Calu3 (cell line): ENCODE results near the gene RAB39B. TPM values are rescaled to one million over a fixed set of nuclear protein-coding genes. Genes with fewer than 3 reads are reported as not detected.
"Not testable (repeated sequence)": the region's sequence is repeated elsewhere in the genome, so short reads cannot be mapped to it uniquely, and the experiment has no call there.

ENCODE experiments used
- BruUV-seq: library from RNA; stranded (reverse); fragments of 400-500 nt; replicated peaks from 2 replicates; lab custom pipeline; 2021; lab: Mats Ljungman, UMichigan
- CTCF ChIA-PET: fragments of 300-600 bp; sonication (Branson Sonifier 250); formaldehyde crosslinking; loops from one replicate; lab custom pipeline; 2022; ENCODE audit warnings: antibody characterized with exemption; lab: Charles Lee
- DNase-seq: peaks from one replicate; pipeline ENCODE4 v3.0.0; 2022
- H3K27ac Mint-ChIP-seq: one replicate; pipeline ENCODE4 v1.8.0; 2022; ENCODE audit warnings: mixed read lengths; ENCODE audit not compliant: unreplicated experiment
- H3K27me3 Mint-ChIP-seq: one replicate; pipeline ENCODE4 v1.8.0; 2022; ENCODE audit warnings: mixed read lengths; ENCODE audit not compliant: unreplicated experiment
- H3K36me3 Mint-ChIP-seq: one replicate; pipeline ENCODE4 v1.8.0; 2022; ENCODE audit warnings: mild to moderate bottlenecking, moderate library complexity, mixed read lengths; ENCODE audit not compliant: insufficient read depth, unreplicated experiment
- H3K4me1 Mint-ChIP-seq: one replicate; pipeline ENCODE4 v1.8.0; 2022; ENCODE audit warnings: mild to moderate bottlenecking, low read depth, mixed read lengths; ENCODE audit not compliant: unreplicated experiment
- H3K4me3 Mint-ChIP-seq: one replicate; pipeline ENCODE4 v1.8.0; 2022; ENCODE audit warnings: mild to moderate bottlenecking, low read depth, moderate library complexity, mixed read lengths; ENCODE audit not compliant: unreplicated experiment
- H3K9me3 Mint-ChIP-seq: one replicate; pipeline ENCODE4 v1.8.0; 2022; ENCODE audit warnings: low read depth, mixed read lengths; ENCODE audit not compliant: unreplicated experiment
- CTCF ChIP-seq: fragments of 200-600 bp; IDR thresholded peaks from one replicate; pipeline ENCODE4 v1.8.0; 2022; ENCODE audit warnings: antibody characterized with exemption; ENCODE audit not compliant: unreplicated experiment
- intact Hi-C: fragments of 100-400 bp; cut with micrococcal nuclease; formaldehyde crosslinking; loops from one replicate; pipeline ENCODE4 v1.10.0; 2022; ENCODE audit not compliant: unreplicated experiment
- total RNA-seq: library from RNA; stranded (reverse); gene quantifications from 2 replicates; pipeline ENCODE4 v1.2.3, GENCODE V29; 2022

Gene RAB39B
- total RNA-seq, 1 experiment from 2014 or later, result 0.38 TPM

- CTCF ChIA-PET, result no interaction called here
- H3K27ac Mint-ChIP-seq, result no peak overlapping the region
- TF ChIP-seq CTCF, result no peak
- no peaks in the 10 kb centered on the region for H3K9me3 Mint-ChIP-seq
- H3K4me3 Mint-ChIP-seq, result no peak overlapping the region
- peaks cover 25% of the 10 kb centered on the region for H3K4me1 Mint-ChIP-seq
- DNase-seq, result no peak
- no TSS peak for BruUV-seq
- no peaks in the 10 kb centered on the region for H3K27me3 Mint-ChIP-seq
- peaks cover 21% of the 10 kb centered on the region for H3K36me3 Mint-ChIP-seq
- intact Hi-C loops, result no loop called here
Measured at GRCh38 chrX:155237719-155238118, 26.6 kb downstream of the RAB39B start.

GRCh38 chrX:155235891-155236290, 28.4 kb downstream of the RAB39B start:
- peaks cover 21% of the 10 kb centered on the region for H3K36me3 Mint-ChIP-seq
- no TSS peak for BruUV-seq
- no peak for TF ChIP-seq CTCF
- no peak overlapping the region for H3K27ac Mint-ChIP-seq
- H3K27me3 Mint-ChIP-seq, result no peaks in the 10 kb centered on the region
- H3K9me3 Mint-ChIP-seq, result no peaks in the 10 kb centered on the region
- H3K4me3 Mint-ChIP-seq, result no peak overlapping the region
- no peak for DNase-seq
- H3K4me1 Mint-ChIP-seq, result peaks cover 25% of the 10 kb centered on the region
- intact Hi-C loops, result no loop called here
- CTCF ChIA-PET, result no interaction called here

GRCh38 chrX:155231163-155231562, 33.1 kb downstream of the RAB39B start:
- H3K27ac Mint-ChIP-seq, result no peak overlapping the region
- peaks cover 14% of the 10 kb centered on the region for H3K36me3 Mint-ChIP-seq
- intact Hi-C loops, result no loop called here
- TF ChIP-seq CTCF, result no peak
- no peak overlapping the region for H3K4me3 Mint-ChIP-seq
- H3K4me1 Mint-ChIP-seq, result peaks cover 9% of the 10 kb centered on the region
- CTCF ChIA-PET, result no interaction called here
- H3K9me3 Mint-ChIP-seq, result no peaks in the 10 kb centered on the region
- BruUV-seq, result no TSS peak
- no peaks in the 10 kb centered on the region for H3K27me3 Mint-ChIP-seq
- DNase-seq, result no peak

GRCh38 chrX:155225774-155226173, 38.5 kb downstream of the RAB39B start:
- TF ChIP-seq CTCF, result no peak
- H3K4me3 Mint-ChIP-seq, result no peak overlapping the region
- no peaks in the 10 kb centered on the region for H3K9me3 Mint-ChIP-seq
- CTCF ChIA-PET, result interaction anchor here (1.0 kb wide), 1 partner anchor 10 kb away, joined by 3 read pairs; no protein-coding TSS in a partner anchor
- intact Hi-C loops, result no loop called here
- peaks cover 20% of the 10 kb centered on the region for H3K36me3 Mint-ChIP-seq
- no peak for DNase-seq
- H3K4me1 Mint-ChIP-seq, result no peaks in the 10 kb centered on the region
- BruUV-seq, result no TSS peak
- no peaks in the 10 kb centered on the region for H3K27me3 Mint-ChIP-seq
- no peak overlapping the region for H3K27ac Mint-ChIP-seq

GRCh38 chrX:155223746-155224145, 40.5 kb downstream of the RAB39B start:
- H3K4me1 Mint-ChIP-seq, BruUV-seq, H3K9me3 Mint-ChIP-seq, H3K27me3 Mint-ChIP-seq, H3K4me3 Mint-ChIP-seq, DNase-seq, CTCF ChIA-PET, intact Hi-C loops, H3K27ac Mint-ChIP-seq: not testable (repeated sequence)
- peaks cover 17% of the 10 kb centered on the region for H3K36me3 Mint-ChIP-seq
